HG02759 (cell line): ENCODE measurements around the gene PRR35.
"Not testable (repeated sequence)": the region's sequence is repeated elsewhere in the genome, so short reads cannot be mapped to it uniquely, and the experiment has no call there.

Source experiments
- ATAC-seq: cut with Tn5 transposase; IDR thresholded peaks from one replicate; pipeline ENCODE4 v1.9.1; 2021; ENCODE audit warnings: mild to moderate bottlenecking, moderate library complexity; ENCODE audit not compliant: unreplicated experiment

Gene PRR35

GRCh38 chr16:591892-592517 lies 31.8 kb downstream of the PRR35 start:
- ATAC-seq: no peak

GRCh38 chr16:592518-593306 lies 32.5 kb downstream of the PRR35 start:
- ATAC-seq: no peak

- no peak for ATAC-seq
These were observed 33.2 kb downstream of the PRR35 start for GRCh38 chr16:593406-593805.

- ATAC-seq: no peak
These were observed 33.6 kb downstream of the PRR35 start for GRCh38 chr16:593807-594206.

- no peak for ATAC-seq
These were observed 34.9 kb downstream of the PRR35 start for GRCh38 chr16:595094-595528.

- ATAC-seq: no peak
These were observed 35.9 kb downstream of the PRR35 start for GRCh38 chr16:595942-596735.

- no peak for ATAC-seq
These were observed 36.5 kb downstream of the PRR35 start for GRCh38 chr16:596736-597060.

- not testable (repeated sequence) for ATAC-seq
These were observed 37.5 kb downstream of the PRR35 start for GRCh38 chr16:597655-598054.

GRCh38 chr16:598823-599739 lies 38.9 kb downstream of the PRR35 start:
- ATAC-seq: no peak

- ATAC-seq: no peak
These were observed 40.6 kb downstream of the PRR35 start for GRCh38 chr16:600781-601180.

- ATAC-seq: no peak
These were observed 43.7 kb downstream of the PRR35 start for GRCh38 chr16:603933-604332.

- ATAC-seq: no peak
These were observed 46.6 kb downstream of the PRR35 start for GRCh38 chr16:606656-607307.

- ATAC-seq: no peak
These were observed 47.8 kb downstream of the PRR35 start for GRCh38 chr16:608019-608418.

- ATAC-seq: no peak
These were observed 49.1 kb downstream of the PRR35 start for GRCh38 chr16:609316-609715.

- ATAC-seq: no peak
These were observed 49.8 kb downstream of the PRR35 start for GRCh38 chr16:609984-610383.

GRCh38 chr16:610513-611381 lies 50.6 kb downstream of the PRR35 start:
- no peak for ATAC-seq

- ATAC-seq: no peak
These were observed 54.9 kb downstream of the PRR35 start for GRCh38 chr16:615122-615521.
